SK-N-SH (cell line): ENCODE data around the gene PPM1F. TPM values are rescaled to one million over a fixed set of nuclear protein-coding genes. Genes with fewer than 3 reads are reported as not detected.

ENCODE experiments used
- CTCF ChIA-PET: fragments of 300-600, 350-600 bp; formaldehyde crosslinking; extraction: SDS; loops from one replicate; lab custom pipeline; 2021; lab: Yijun Ruan, JAX
- POLR2A ChIA-PET: fragments of 350-600 bp; sonication (Branson Sonifier 250); formaldehyde crosslinking; extraction: SDS; loops from one replicate; lab custom pipeline; 2020; ENCODE audit warnings: antibody characterized with exemption, inconsistent platforms; lab: Yijun Ruan, JAX
- DNase-seq: peaks from one replicate; pipeline ENCODE4 v3.0.0; 2012
- H2AFZ ChIP-seq: fragments of 200-600 bp; sonication (generic); 2 replicates; pipeline ENCODE4 v1.8.1; 2016; ENCODE audit warnings: antibody characterized with exemption, mild to moderate bottlenecking, low read depth
- H3F3A ChIP-seq: fragments of 200-600 bp; sonication (generic); replicated peaks from 2 replicates; pipeline ENCODE3; 2016; ENCODE audit warnings: antibody characterized with exemption, mild to moderate bottlenecking; ENCODE audit not compliant: insufficient read depth
- H3K27ac ChIP-seq, 2 experiments: fragments of 200-500 bp in 1 of 2; fragments of 200-600 bp in 1 of 2; sonication (Bioruptor generic) in 1 of 2; sonication (generic), shearing (Covaris generic) in 1 of 2; 2 replicates each; pipeline versions ENCODE4 v1.5.1 to v1.6.1; 2014 to 2016; ENCODE audit warnings: low read depth in 2 of 2, inconsistent platforms in 1 of 2, low read length in 1 of 2, mild to moderate bottlenecking in 1 of 2, mixed read lengths in 1 of 2
- H3K27me3 ChIP-seq: fragments of 200-600 bp; sonication (generic), shearing (Covaris generic); 2 replicates; pipeline ENCODE4 v1.6.1; 2016; ENCODE audit warnings: mixed run types; ENCODE audit not compliant: insufficient read depth
- H3K36me3 ChIP-seq, 2 experiments: fragments of 200-500 bp in 1 of 2; fragments of 200-600 bp in 1 of 2; sonication (Bioruptor generic) in 1 of 2; sonication (generic) in 1 of 2; replicated peaks in 1 of 2; 2 replicates each; pipeline versions ENCODE3 to v1.5.1; 2014 to 2016; ENCODE audit warnings: low read length in 1 of 2, mild to moderate bottlenecking in 1 of 2; ENCODE audit not compliant: insufficient read depth in 2 of 2, control insufficient read depth in 1 of 2
- H3K4me1 ChIP-seq, 2 experiments: fragments of 200-500 bp in 1 of 2; fragments of 200-600 bp in 1 of 2; sonication (Bioruptor generic) in 1 of 2; sonication (generic), shearing (Covaris generic) in 1 of 2; 2 replicates each; pipeline versions ENCODE4 v1.5.1 to v1.6.1; 2014 to 2016; ENCODE audit warnings: low read depth in 1 of 2, low read length in 1 of 2, mixed run types in 1 of 2; ENCODE audit not compliant: insufficient read depth in 2 of 2, control insufficient read depth in 1 of 2
- H3K4me2 ChIP-seq: fragments of 200-600 bp; sonication (generic), shearing (Covaris generic); 2 replicates; pipeline ENCODE4 v1.6.1; 2017; ENCODE audit warnings: mixed run types
- H3K4me3 ChIP-seq, 2 experiments: fragments of 200-500 bp in 1 of 2; fragments of 200-600 bp in 1 of 2; sonication (Bioruptor generic) in 1 of 2; sonication (generic), shearing (Covaris generic) in 1 of 2; 2 replicates each; pipeline versions ENCODE4 v1.5.1 to v1.8.1; 2014 to 2016; ENCODE audit warnings: low read depth in 2 of 2, inconsistent platforms in 1 of 2, low read length in 1 of 2, mild to moderate bottlenecking in 1 of 2, mixed read lengths in 1 of 2, moderate library complexity in 1 of 2
- H3K79me2 ChIP-seq: fragments of 200-600 bp; sonication (generic); 2 replicates; pipeline ENCODE4 v1.8.1; 2017; ENCODE audit warnings: mild to moderate bottlenecking; ENCODE audit not compliant: insufficient read depth
- H3K9ac ChIP-seq: fragments of 200-600 bp; sonication (generic); 2 replicates; pipeline ENCODE4 v1.6.1; 2017; ENCODE audit warnings: mixed run types
- H3K9me2 ChIP-seq: fragments of 200-600 bp; sonication (generic); 2 replicates; pipeline ENCODE4 v1.6.1; 2017; ENCODE audit warnings: mixed run types
- H3K9me3 ChIP-seq: fragments of 200-600 bp; sonication (generic); 2 replicates; pipeline ENCODE4 v1.6.1; 2017; ENCODE audit warnings: mixed run types, mild to moderate bottlenecking, moderate library complexity
- H4K20me1 ChIP-seq: fragments of 200-600 bp; sonication (generic); 2 replicates; pipeline ENCODE4 v1.6.1; 2017; ENCODE audit warnings: mild to moderate bottlenecking, mixed run types; ENCODE audit not compliant: insufficient read depth
- CTCF ChIP-seq: fragments of 200-600 bp; sonication (generic); IDR thresholded peaks from 2 replicates; pipeline ENCODE4 v1.6.1; 2017; ENCODE audit warnings: antibody characterized with exemption, mild to moderate bottlenecking, moderate library complexity
- EZH2phosphoT487 ChIP-seq: fragments of 200-600 bp; sonication (generic); IDR thresholded peaks from 2 replicates; pipeline ENCODE4 v1.6.1; 2017; ENCODE audit warnings: low read depth, mixed run types, mild to moderate bottlenecking, antibody characterized with exemption, moderate library complexity, borderline replicate concordance
- FOXM1 ChIP-seq: IDR thresholded peaks from 2 replicates; pipeline ENCODE4 v1.4.0; 2012; ENCODE audit warnings: low read depth, mild to moderate bottlenecking
- GATA2 ChIP-seq: sonication (generic); formaldehyde crosslinking; IDR thresholded peaks from 2 replicates; pipeline ENCODE4 v1.5.0; 2020; ENCODE audit warnings: mild to moderate bottlenecking, missing genetic modification reagents
- IRF3 ChIP-seq: fragments of 150-350 bp; IDR thresholded peaks from 2 replicates; pipeline ENCODE4 v1.6.1; 2016; ENCODE audit warnings: mild to moderate bottlenecking, low read depth, low read length
- PBX3 ChIP-seq: IDR thresholded peaks from 2 replicates; pipeline ENCODE4; 2012
- POLR2AphosphoS5 ChIP-seq: IDR thresholded peaks from 2 replicates; pipeline ENCODE4 v1.6.1; 2012; ENCODE audit warnings: low read depth, low read length
- RXRA ChIP-seq: IDR thresholded peaks from 2 replicates; pipeline ENCODE4 v1.4.0; 2012; ENCODE audit warnings: low read depth, mild to moderate bottlenecking, borderline replicate concordance
- SIN3A ChIP-seq: IDR thresholded peaks from 2 replicates; pipeline ENCODE4 v1.6.1; 2012; ENCODE audit warnings: low read depth, mild to moderate bottlenecking, low read length, moderate library complexity, borderline replicate concordance
- TEAD4 ChIP-seq: IDR thresholded peaks from 2 replicates; pipeline ENCODE4 v1.4.0; 2012; ENCODE audit warnings: mild to moderate bottlenecking, borderline replicate concordance; ENCODE audit not compliant: insufficient read depth
- ZBTB33 ChIP-seq: IDR thresholded peaks from 2 replicates; pipeline ENCODE4 v1.4.0; 2012; ENCODE audit warnings: low read depth, borderline replicate concordance
- WGBS: methylation state at CpG from one replicate; pipeline ENCODE4 v1.1.6; 2017; ENCODE audit warnings: low lambda C conversion rate; 5-methylcytosine and 5-hydroxymethylcytosine counted together
- polyA plus RNA-seq, 3 experiments: library from polyadenylated mRNA; depleted of rRNA; stranded (reverse); fragments of >200 nt; gene quantifications; 2 replicates each; pipeline ENCODE4 v1.2.3, GENCODE V29; 2012

PPM1F gene
- polyA plus RNA-seq, 1 of the 3 experiments (the other 2 are of a cell fraction) = 29.6 TPM

GRCh38 chr22:21975273-21975672, 22.6 kb upstream of the PPM1F start:
- Histone ChIP-seq H3K36me3 (peaks cover 8 to 55% of the 10 kb centered on the region in 2 experiments), H3K27ac (no peak overlapping the region), H3F3A (no peaks in the 10 kb centered on the region), H3K4me3 (no peak overlapping the region), H3K9ac (no peak overlapping the region), H3K27me3 (no peaks in the 10 kb centered on the region), H3K79me2 (peaks cover 46% of the 10 kb centered on the region; the same call in 1 of the 2 replicates), H3K9me3 (no peaks in the 10 kb centered on the region), H4K20me1 (0 out of 2 replicates have a peak, but pooled peaks cover 8% of the 10 kb centered on the region), H3K4me1 (no peaks in the 10 kb centered on the region; a peak in 1 of 4 replicates), H3K4me2 (no peak overlapping the region), H3K9me2 (no peaks in the 10 kb centered on the region), H2AFZ (no peak overlapping the region)
- 86% methylated on average over 4 of the region's 5 CpGs for WGBS
- no peak for TF ChIP-seq CTCF
- TF ChIP-seq PBX3 = no peak
- no peak for TF ChIP-seq IRF3
- no peak for TF ChIP-seq ZBTB33
- TF ChIP-seq RXRA = no peak
- POLR2A ChIA-PET = interaction anchor here (1.0 kb wide), 1 partner anchor 7 kb away, joined by 3 read pairs; the partner anchor contains the start of gene TOP3B
- DNase-seq = no peak
- CTCF ChIA-PET = interaction anchor here (1.0 kb wide), 1 partner anchor 22 kb away, joined by 5 read pairs; the partner anchor contains the start of gene PPM1F

GRCh38 chr22:21974058-21974649, 21.5 kb upstream of the PPM1F start:
- no peaks in the 10 kb centered on the region for H3K27me3 ChIP-seq
- ChIA-PET CTCF (interaction anchor here (1.0 kb wide), 1 partner anchor 21 kb away, joined by 5 read pairs; the partner anchor contains the start of gene PPM1F), POLR2A (interaction anchor here (1.0 kb wide), 1 partner anchor 8 kb away, joined by 3 read pairs; the partner anchor contains the start of gene TOP3B)
- peaks cover 38% of the 10 kb centered on the region; the same call in 1 of the 2 replicates for H3K79me2 ChIP-seq
- no peaks in the 10 kb centered on the region; a peak in 1 of 4 replicates for H3K4me1 ChIP-seq
- DNase-seq = no peak
- no peaks in the 10 kb centered on the region for H3K9me3 ChIP-seq
- H3K4me2 ChIP-seq = no peak overlapping the region
- H2AFZ ChIP-seq = no peak overlapping the region
- WGBS = 87% methylated on average over 9 of the region's 12 CpGs
- TF ChIP-seq PBX3 = no peak
- no peak for TF ChIP-seq SIN3A
- TF ChIP-seq TEAD4 = no peak
- TF ChIP-seq EZH2phosphoT487 = no peak
- no peak for TF ChIP-seq FOXM1
- no peak for TF ChIP-seq GATA2 (CRISPR knock-in tag)
- TF ChIP-seq POLR2AphosphoS5 = no peak
- TF ChIP-seq, all 33 proteins: peak for 0
- Histone ChIP-seq H3K4me3 (no peak overlapping the region), H3F3A (no peaks in the 10 kb centered on the region), H3K36me3 (peaks cover 12 to 60% of the 10 kb centered on the region in 2 experiments), H3K9me2 (no peaks in the 10 kb centered on the region), H3K9ac (no peak overlapping the region), H4K20me1 (0 out of 2 replicates have a peak, but pooled peaks cover 4% of the 10 kb centered on the region), H3K27ac (no peak overlapping the region)
